Raji (cell line): ENCODE data around the gene AGAP1.

Source experiments
- POLR2A ChIP-seq: IDR thresholded peaks from 2 replicates; pipeline ENCODE4 v1.6.1; 2011; ENCODE audit warnings: low read depth, low read length, control low read depth; ENCODE audit not compliant: insufficient read depth

The AGAP1 gene

GRCh38 chr2:236179236-236180075 is 685.6 kb downstream of the AGAP1 start:
- TF ChIP-seq POLR2A: no peak

GRCh38 chr2:236180076-236180816 is 686.4 kb downstream of the AGAP1 start:
- no peak for TF ChIP-seq POLR2A

- no peak for TF ChIP-seq POLR2A
Measured at GRCh38 chr2:236180831-236181453, 687.1 kb downstream of the AGAP1 start.
